ENCODE data around the gene PCCA.

DNA sequence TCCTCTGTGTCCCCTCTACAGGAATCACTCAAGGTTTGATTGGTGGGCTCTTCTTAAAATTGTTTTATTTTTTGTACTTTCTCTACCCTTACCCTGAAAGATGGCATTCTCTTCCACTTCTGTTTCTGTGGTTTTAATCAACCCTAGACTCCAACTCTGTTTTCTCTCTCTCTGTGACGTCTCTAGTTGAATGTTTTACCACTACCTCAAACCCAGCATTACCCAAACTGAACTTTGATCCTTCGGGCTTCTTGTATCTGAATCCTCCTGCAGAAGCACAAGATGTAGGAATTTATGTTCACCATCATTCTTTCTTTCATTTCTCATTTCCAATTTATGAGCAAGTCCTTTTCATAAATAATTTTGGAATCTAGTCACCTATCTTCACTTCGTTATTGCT, 39.9 kb downstream of the PCCA start:
- TF ChIP-seq ZNF274 (IDR thresholded peaks at IDR 0.05; ENCODE audit: low read depth, low read length) (no peak), YY1 (IDR thresholded peaks at IDR 0.05; ENCODE audit: insufficient read depth, insufficient read length) (no peak), SUZ12 (IDR thresholded peaks at IDR 0.05; ENCODE audit: extremely low read depth, insufficient read depth, insufficient read length) (no peak)
